ENCODE measurements around the gene FMNL1.

Gene FMNL1, protein sequence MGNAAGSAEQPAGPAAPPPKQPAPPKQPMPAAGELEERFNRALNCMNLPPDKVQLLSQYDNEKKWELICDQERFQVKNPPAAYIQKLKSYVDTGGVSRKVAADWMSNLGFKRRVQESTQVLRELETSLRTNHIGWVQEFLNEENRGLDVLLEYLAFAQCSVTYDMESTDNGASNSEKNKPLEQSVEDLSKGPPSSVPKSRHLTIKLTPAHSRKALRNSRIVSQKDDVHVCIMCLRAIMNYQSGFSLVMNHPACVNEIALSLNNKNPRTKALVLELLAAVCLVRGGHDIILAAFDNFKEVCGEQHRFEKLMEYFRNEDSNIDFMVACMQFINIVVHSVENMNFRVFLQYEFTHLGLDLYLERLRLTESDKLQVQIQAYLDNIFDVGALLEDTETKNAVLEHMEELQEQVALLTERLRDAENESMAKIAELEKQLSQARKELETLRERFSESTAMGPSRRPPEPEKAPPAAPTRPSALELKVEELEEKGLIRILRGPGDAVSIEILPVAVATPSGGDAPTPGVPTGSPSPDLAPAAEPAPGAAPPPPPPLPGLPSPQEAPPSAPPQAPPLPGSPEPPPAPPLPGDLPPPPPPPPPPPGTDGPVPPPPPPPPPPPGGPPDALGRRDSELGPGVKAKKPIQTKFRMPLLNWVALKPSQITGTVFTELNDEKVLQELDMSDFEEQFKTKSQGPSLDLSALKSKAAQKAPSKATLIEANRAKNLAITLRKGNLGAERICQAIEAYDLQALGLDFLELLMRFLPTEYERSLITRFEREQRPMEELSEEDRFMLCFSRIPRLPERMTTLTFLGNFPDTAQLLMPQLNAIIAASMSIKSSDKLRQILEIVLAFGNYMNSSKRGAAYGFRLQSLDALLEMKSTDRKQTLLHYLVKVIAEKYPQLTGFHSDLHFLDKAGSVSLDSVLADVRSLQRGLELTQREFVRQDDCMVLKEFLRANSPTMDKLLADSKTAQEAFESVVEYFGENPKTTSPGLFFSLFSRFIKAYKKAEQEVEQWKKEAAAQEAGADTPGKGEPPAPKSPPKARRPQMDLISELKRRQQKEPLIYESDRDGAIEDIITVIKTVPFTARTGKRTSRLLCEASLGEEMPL

DNA sequence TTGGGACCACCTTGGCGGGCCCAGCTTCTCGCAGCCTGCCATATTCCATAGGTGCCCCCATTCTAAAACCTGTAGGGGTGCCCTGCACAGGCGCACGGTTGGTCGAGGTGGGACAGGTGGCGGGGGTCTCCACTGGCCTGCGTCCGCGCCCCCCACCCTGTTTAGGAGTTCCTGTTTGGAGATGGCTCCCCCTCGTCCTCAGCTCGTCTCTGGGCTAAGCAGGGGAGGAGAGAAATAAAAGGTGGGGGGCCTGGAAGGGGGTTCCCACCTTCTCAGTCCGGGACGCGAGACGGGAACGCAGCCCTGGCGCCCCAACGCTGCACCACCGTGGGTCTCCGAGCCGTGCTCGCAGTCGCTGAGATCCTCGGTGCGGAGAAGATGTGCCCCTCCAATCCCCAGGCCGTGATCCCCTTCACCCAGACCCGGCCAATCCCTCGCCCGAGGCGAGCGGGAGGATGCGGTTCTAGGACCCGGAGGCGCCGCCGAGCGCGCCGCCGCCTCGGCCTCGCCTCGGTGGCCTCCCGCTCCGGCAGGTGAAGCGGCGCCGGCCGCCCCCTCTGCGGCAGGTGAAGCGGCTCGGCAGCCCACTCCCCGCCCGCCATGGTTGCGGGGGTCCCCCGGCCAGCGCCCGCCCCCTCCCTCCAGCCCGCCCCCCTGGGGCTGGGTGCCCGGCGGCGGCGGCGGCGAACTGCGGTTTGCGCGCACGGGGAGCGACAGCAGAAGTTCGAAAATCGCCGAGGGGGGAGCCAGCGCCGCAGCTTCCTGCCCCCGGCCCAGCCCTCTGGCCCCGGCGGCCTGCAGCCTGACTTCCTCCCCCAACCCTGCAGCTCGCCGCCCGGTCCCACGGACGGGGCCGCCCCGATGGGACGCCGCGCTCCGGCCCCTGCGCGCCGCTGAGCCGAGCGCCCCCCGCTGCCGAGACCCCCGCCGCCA lies at the start of gene FMNL1:
Gene FMNL1, plus strand, starts transcription at position 805 of the 933 bp plus-strand sequence. CDS start 240 bp downstream, outside the sequence.
- TF ChIP-seq, protein P1, sequence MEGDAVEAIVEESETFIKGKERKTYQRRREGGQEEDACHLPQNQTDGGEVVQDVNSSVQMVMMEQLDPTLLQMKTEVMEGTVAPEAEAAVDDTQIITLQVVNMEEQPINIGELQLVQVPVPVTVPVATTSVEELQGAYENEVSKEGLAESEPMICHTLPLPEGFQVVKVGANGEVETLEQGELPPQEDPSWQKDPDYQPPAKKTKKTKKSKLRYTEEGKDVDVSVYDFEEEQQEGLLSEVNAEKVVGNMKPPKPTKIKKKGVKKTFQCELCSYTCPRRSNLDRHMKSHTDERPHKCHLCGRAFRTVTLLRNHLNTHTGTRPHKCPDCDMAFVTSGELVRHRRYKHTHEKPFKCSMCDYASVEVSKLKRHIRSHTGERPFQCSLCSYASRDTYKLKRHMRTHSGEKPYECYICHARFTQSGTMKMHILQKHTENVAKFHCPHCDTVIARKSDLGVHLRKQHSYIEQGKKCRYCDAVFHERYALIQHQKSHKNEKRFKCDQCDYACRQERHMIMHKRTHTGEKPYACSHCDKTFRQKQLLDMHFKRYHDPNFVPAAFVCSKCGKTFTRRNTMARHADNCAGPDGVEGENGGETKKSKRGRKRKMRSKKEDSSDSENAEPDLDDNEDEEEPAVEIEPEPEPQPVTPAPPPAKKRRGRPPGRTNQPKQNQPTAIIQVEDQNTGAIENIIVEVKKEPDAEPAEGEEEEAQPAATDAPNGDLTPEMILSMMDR (IDR thresholded peaks at IDR 0.05; ENCODE audit: low read depth, low read length) = no peak
- in situ Hi-C loops (cut with HindIII; ENCODE audit: low sequenced_read_pairs) = no loop called here
- H3K4me3 ChIP-seq (ENCODE audit: low read depth, low read length) = peak within 1 kb of the TSS; percentile 29
- no peak for DNase-seq (ENCODE audit: low read depth, low spot score)

DNA sequence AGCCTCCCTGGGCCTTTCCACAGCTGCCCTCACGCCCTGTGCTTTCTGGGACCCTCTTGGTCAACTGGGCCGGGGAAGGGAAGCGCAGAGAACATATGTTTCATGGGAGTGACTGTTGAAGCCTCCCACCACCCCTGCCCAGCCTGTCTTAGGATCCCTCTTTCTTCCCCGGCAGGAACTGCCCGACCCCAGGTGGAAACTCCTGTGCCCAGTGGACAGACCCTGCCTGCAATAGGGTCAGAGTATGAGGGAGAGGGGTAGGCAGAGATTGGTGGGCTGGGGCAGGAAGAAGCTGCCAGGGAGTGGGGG lies 49.5 kb upstream of the FMNL1 start:
- in situ Hi-C loops (cut with HindIII; ENCODE audit: low sequenced_read_pairs) = no loop called here
- DNase-seq (ENCODE audit: low read depth, low spot score) = no peak
- TF ChIP-seq, protein P1 (IDR thresholded peaks at IDR 0.05; ENCODE audit: low read depth, low read length) = no peak
- peak overlapping the region; percentile 3 for H3K4me3 ChIP-seq (ENCODE audit: low read depth, low read length)

DNA sequence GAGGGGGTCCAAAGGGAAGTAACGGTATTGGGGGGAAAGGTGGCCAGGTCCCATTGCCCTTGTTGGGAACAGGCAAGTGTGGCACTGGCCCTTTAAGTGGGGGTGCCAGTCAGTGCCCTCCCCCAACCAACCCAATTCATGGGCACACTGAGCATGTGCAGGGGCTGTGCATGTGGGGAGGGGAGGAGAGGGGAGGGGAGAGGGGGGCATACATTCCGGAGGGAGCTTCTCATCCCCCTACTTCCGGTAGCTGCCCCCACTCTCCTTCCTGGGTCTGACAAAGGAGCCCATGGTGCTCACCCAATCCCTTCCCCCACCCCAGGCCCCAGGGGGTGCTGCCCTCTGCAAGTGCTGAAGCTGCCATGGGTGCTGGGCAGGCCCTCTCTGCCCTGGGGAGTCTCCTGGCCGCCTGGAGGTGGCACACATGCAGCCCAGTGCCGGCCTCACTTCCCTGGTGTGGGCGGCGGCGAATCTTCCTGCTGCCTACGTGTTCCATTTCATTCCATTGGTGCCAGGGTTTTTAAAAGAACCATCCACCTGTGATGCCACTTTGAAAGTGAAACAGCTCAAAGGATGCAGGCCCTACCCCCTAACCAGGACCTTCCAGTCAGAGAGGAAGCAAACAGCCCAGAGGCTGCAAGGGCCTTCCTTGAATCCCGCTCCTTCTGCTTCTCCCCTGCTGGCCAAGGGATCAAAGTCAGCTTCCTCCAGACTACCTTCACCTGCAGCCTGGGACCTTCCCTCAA lies 49.0 kb upstream of the FMNL1 start:
- peak; percentile 64 for DNase-seq (ENCODE audit: low read depth, low spot score)
- no peak overlapping the region for H3K4me3 ChIP-seq (ENCODE audit: low read depth, low read length)
- TF ChIP-seq, protein P1 (IDR thresholded peaks at IDR 0.05; ENCODE audit: low read depth, low read length) = no peak
- in situ Hi-C loops (cut with HindIII; ENCODE audit: low sequenced_read_pairs) = no loop called here

DNA sequence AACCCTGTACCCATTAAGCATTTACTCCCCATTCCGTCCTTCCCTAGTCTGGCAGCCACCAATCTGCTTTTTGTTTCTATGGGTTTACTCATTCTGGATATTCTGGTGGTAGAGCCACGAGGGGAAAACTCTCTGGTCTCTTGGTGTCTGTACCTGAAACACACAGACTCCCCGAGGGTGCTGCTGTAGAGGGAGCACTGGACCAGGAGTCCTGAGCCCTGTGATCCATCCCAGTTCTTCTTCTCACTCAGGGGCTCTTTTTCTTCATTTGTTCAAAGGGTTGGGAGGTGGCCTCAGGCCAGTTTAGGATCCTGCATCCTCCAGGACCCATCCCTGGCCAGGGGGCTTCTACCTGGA lies 45.9 kb upstream of the FMNL1 start:
- in situ Hi-C loops (cut with HindIII; ENCODE audit: low sequenced_read_pairs) = no loop called here
- no peak overlapping the region for H3K4me3 ChIP-seq (ENCODE audit: low read depth, low read length)
- TF ChIP-seq, protein P1 (IDR thresholded peaks at IDR 0.05; ENCODE audit: low read depth, low read length) = no peak
- DNase-seq (ENCODE audit: low read depth, low spot score) = no peak

DNA sequence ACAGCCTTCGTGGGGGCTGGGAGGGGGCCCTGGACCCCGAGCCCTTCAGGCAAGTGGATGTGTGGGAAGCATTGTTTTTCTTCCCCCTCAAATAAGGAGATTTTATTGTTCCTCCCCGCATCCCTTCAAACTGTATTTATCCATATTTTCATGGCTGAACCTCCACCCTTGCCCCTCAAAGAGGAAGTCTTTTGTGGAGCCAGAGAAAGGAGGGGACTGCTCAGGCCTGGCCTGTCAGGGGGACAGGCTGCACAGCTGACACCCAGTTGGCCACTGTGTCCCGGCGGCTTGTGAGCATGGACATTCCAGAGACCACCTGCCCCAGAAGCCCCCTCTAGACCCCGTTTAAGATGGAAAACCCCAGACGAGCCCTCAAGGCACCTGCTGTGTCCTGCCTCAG lies 44.1 kb upstream of the FMNL1 start:
- TF ChIP-seq, protein P1 (IDR thresholded peaks at IDR 0.05; ENCODE audit: low read depth, low read length) = no peak
- no peak overlapping the region for H3K4me3 ChIP-seq (ENCODE audit: low read depth, low read length)
- DNase-seq (ENCODE audit: low read depth, low spot score) = no peak
- in situ Hi-C loops (cut with HindIII; ENCODE audit: low sequenced_read_pairs) = no loop called here

Data from astrocyte of the spinal cord (primary cell).